K562 (cell line): ENCODE data around the gene UBE2I. TPM values are rescaled to one million over a fixed set of nuclear protein-coding genes. Genes with fewer than 3 reads are reported as not detected.
A peak's percentile ranks its signal among the peaks of the same experiment; 100 is the strongest.

ENCODE experiments used
- BRCA1 ChIP-seq, 2 experiments: fragments of 450-650 bp in 1 of 2; sonication (generic) in 1 of 2; formaldehyde crosslinking in 1 of 2; IDR thresholded peaks; 2 replicates each; pipeline versions ENCODE4 v1.5.0 to v1.6.1; 2017 to 2020; ENCODE audit warnings: mild to moderate bottlenecking in 1 of 2, missing genetic modification reagents in 1 of 2
- CREB3 ChIP-seq: fragments of 450-650 bp; conservative IDR thresholded peaks from 2 replicates; pipeline ENCODE4 v1.6.1; 2016; ENCODE audit warnings: missing genetic modification characterization, low read depth, mild to moderate bottlenecking, missing compliant biosample characterization, moderate library complexity
- CTBP1 ChIP-seq: fragments of 450-650 bp; IDR thresholded peaks from 2 replicates; pipeline ENCODE4 v1.6.1; 2016; ENCODE audit warnings: borderline replicate concordance
- E2F3 ChIP-seq: fragments of 250-450 bp; sonication (Bioruptor Pico); IDR thresholded peaks from 2 replicates; pipeline ENCODE4 v1.4.0; 2020; ENCODE audit warnings: mild to moderate bottlenecking
- ELK3 ChIP-seq: fragments of 450-650 bp; formaldehyde crosslinking; IDR thresholded peaks from 2 replicates; pipeline ENCODE4 v1.4.0; 2020; ENCODE audit warnings: mild to moderate bottlenecking
- ETV1 ChIP-seq: fragments of 450-650 bp; conservative IDR thresholded peaks from 2 replicates; pipeline ENCODE4 v1.6.1; 2016; ENCODE audit warnings: missing genetic modification characterization, control low read depth, low read depth, missing compliant biosample characterization
- FOXA3 ChIP-seq, 2 experiments: fragments of 450-650 bp in 1 of 2; sonication (generic) in 1 of 2; formaldehyde crosslinking; IDR thresholded peaks in 1 of 2; conservative IDR thresholded peaks in 1 of 2; 2 replicates each; pipeline versions ENCODE4 v1.4.0 to v1.8.0; 2020 to 2022; ENCODE audit warnings: mild to moderate bottlenecking in 2 of 2, missing genetic modification reagents in 1 of 2
- FOXJ2 ChIP-seq: fragments of 200-800 bp; sonication (Bioruptor generic); IDR thresholded peaks from 2 replicates; pipeline ENCODE4 v1.6.1; 2016; ENCODE audit warnings: missing genetic modification characterization, missing compliant biosample characterization
- FOXJ3 ChIP-seq: sonication (generic); formaldehyde crosslinking; IDR thresholded peaks from 2 replicates; pipeline ENCODE4 v1.4.0; 2020; ENCODE audit warnings: mild to moderate bottlenecking, missing genetic modification reagents
- FOXK1 ChIP-seq: sonication (generic); formaldehyde crosslinking; IDR thresholded peaks from 2 replicates; pipeline ENCODE4 v1.8.0; 2022; ENCODE audit warnings: missing genetic modification reagents, mild to moderate bottlenecking, borderline replicate concordance
- FOXK2 ChIP-seq, 2 experiments: fragments of 450-650 bp; IDR thresholded peaks in 1 of 2; conservative IDR thresholded peaks in 1 of 2; 2 replicates each; pipeline ENCODE4 v1.6.1; 2016; ENCODE audit warnings: low read depth in 2 of 2, mild to moderate bottlenecking in 1 of 2
- NCOA6 ChIP-seq: fragments of 450-650 bp; IDR thresholded peaks from 2 replicates; pipeline ENCODE4 v1.6.1; 2017; ENCODE audit warnings: mild to moderate bottlenecking
- NEUROD1 ChIP-seq: fragments of 150-350 bp; IDR thresholded peaks from 2 replicates; pipeline ENCODE4 v1.6.1; 2014; ENCODE audit warnings: borderline replicate concordance, low read length, low read depth; ENCODE audit not compliant: partially characterized antibody
- NFRKB ChIP-seq: fragments of 450-650 bp; IDR thresholded peaks from 2 replicates; pipeline ENCODE4 v1.6.1; 2016; ENCODE audit warnings: low read depth
- TEAD2 ChIP-seq: fragments of 450-650 bp; IDR thresholded peaks from 2 replicates; pipeline ENCODE4 v1.6.1; 2016; ENCODE audit warnings: missing genetic modification characterization, control low read depth, missing compliant biosample characterization
- ZBTB11 ChIP-seq, 3 experiments: fragments of 200-800 bp in 1 of 3; fragments of 250-450 bp in 1 of 3; fragments of 450-650 bp in 1 of 3; sonication (Bioruptor Pico) in 1 of 3; sonication (Bioruptor generic) in 1 of 3; formaldehyde crosslinking in 1 of 3; IDR thresholded peaks; 2 replicates each; pipeline versions ENCODE4 v1.6.1 to v1.8.0; 2016 to 2022; ENCODE audit warnings: mild to moderate bottlenecking in 2 of 3, missing genetic modification characterization in 2 of 3, missing compliant biosample characterization in 1 of 3, moderate library complexity in 1 of 3
- ZBTB33 ChIP-seq: sonication (generic); formaldehyde crosslinking; IDR thresholded peaks from 2 replicates; pipeline ENCODE4 v1.8.1; 2023; ENCODE audit warnings: mild to moderate bottlenecking, missing genetic modification reagents
- ZKSCAN1 ChIP-seq: fragments of 150-350 bp; IDR thresholded peaks from 2 replicates; pipeline ENCODE4 v1.6.1; 2016; ENCODE audit warnings: low read depth, low read length
- polyA plus RNA-seq, 8 experiments: library from polyadenylated mRNA; depleted of rRNA in 4 of 8; stranded (reverse) in 5 of 8; unstranded in 3 of 8; fragments of >200 nt; fragmentation: Nextera tagmentation in 2 of 8; fragmentation: Illumina TruSeq in 1 of 8; extraction: Ambion mirVana in 2 of 8; extraction: Trizol in 1 of 8; gene quantifications; 2 replicates each; pipeline versions ENCODE4 v1.2.1 to v1.2.3, GENCODE V29; 2011 to 2014; ENCODE audit warnings: inconsistent platforms in 1 of 8, missing spikeins in 1 of 8
- total RNA-seq, 7 experiments: library from RNA; depleted of rRNA in 6 of 7; stranded (reverse); fragments of >200 nt in 6 of 7; fragmentation: Illumina TruSeq in 2 of 7; extraction: Trizol in 2 of 7; gene quantifications; 2 replicates each; pipeline versions ENCODE4 v1.2.1 to v1.2.3, GENCODE V29; 2011 to 2021; ENCODE audit warnings: low replicate concordance in 1 of 7

The UBE2I gene
- total and polyA plus RNA-seq, 9 of the 15 experiments (the other 6 are each of a cell fraction or from before 2014, with no cell fraction given) = 36.6 to 254 (median 104) TPM

- peak; percentile 69 for TF ChIP-seq ZBTB33
- 0 out of 2 replicates have a peak, but pooled peaks have one; percentile 30 for TF ChIP-seq FOXK1 (CRISPR knock-in tag)
- peak; percentile 16 for TF ChIP-seq NEUROD1
- no peak for TF ChIP-seq NCOA6
- no peak for TF ChIP-seq ELK3
- no peak for TF ChIP-seq BRCA1 (IDR thresholded peaks at IDR 0.05)
- 0 out of 2 replicates have a peak, but pooled peaks have one; percentile 67 for TF ChIP-seq BRCA1 (CRISPR knock-in tag; IDR thresholded peaks at IDR 0.05)
- 0 out of 2 replicates have a peak, but pooled peaks have one; percentile 6 for TF ChIP-seq CREB3 (tag)
- TF ChIP-seq ZBTB11 (CRISPR knock-in tag; IDR thresholded peaks at IDR 0.05) = peak in 1 of 3 experiments; percentile 30; a peak in 1 of 6 replicates
- TF ChIP-seq FOXA3 (CRISPR knock-in tag; conservative IDR thresholded peaks at IDR 0.05 in 1 of 2, IDR thresholded peaks at IDR 0.05 in 1 of 2) = peak in 1 of 2 experiments; percentile 35; a peak in 1 of 4 replicates
- no peak; the same call in 1 of the 2 replicates for TF ChIP-seq ZKSCAN1
- TF ChIP-seq FOXJ3 = peak; percentile 88
- 0 out of 2 replicates have a peak, but pooled peaks have one; percentile 50 for TF ChIP-seq NFRKB
- peak; percentile 50; the same call in 1 of the 2 replicates for TF ChIP-seq ETV1 (tag)
- no peak for TF ChIP-seq TEAD2
- TF ChIP-seq CTBP1 = 0 out of 2 replicates have a peak, but pooled peaks have one; percentile 15
- peak; percentile 96 for TF ChIP-seq FOXJ2 (tag)
- TF ChIP-seq FOXK2 (conservative IDR thresholded peaks at IDR 0.05 in 1 of 2, IDR thresholded peaks at IDR 0.05 in 1 of 2; ENCODE audit: low read depth in 2 of 2) = peak; percentile 91 to 95
- TF ChIP-seq E2F3 (CRISPR knock-in tag) = no peak
Measured at GRCh38 chr16:1331712-1332617, 22.5 kb downstream of the UBE2I start (continued).
